ENCODE results near the gene HIRIP3.
"Not testable (repeated sequence)": the region's sequence is repeated elsewhere in the genome, so short reads cannot be mapped to it uniquely, and the experiment has no call there.

HIRIP3 gene

GRCh38 chr16:29959821-29960220 is 35.6 kb downstream of the HIRIP3 start:
- not testable (repeated sequence) for DNase-seq (ENCODE audit: low read depth)

- no peak for DNase-seq (ENCODE audit: low read depth)
Measured at GRCh38 chr16:29959293-29959692, 36.1 kb downstream of the HIRIP3 start.

- DNase-seq (ENCODE audit: low read depth), result no peak
Measured at GRCh38 chr16:29958756-29959155, 36.7 kb downstream of the HIRIP3 start.

GRCh38 chr16:29951625-29952365 is 43.6 kb downstream of the HIRIP3 start:
- DNase-seq (ENCODE audit: low read depth), result no peak

- DNase-seq (ENCODE audit: low read depth), result no peak
Measured at GRCh38 chr16:29950806-29951461, 44.5 kb downstream of the HIRIP3 start.

- no peak for DNase-seq (ENCODE audit: low read depth)
Measured at GRCh38 chr16:29947897-29948296, 47.5 kb downstream of the HIRIP3 start.

GRCh38 chr16:29943846-29944799 is 51.3 kb downstream of the HIRIP3 start:
- peak; percentile 99 for DNase-seq (ENCODE audit: low read depth)

All from HS-5 (cell line).